NCI-H2227 (cell line): ENCODE data around the gene SRF.

Experiments used
- DNase-seq: peaks from one replicate; lab custom pipeline; 2025; ENCODE audit not compliant: unreplicated experiment; lab: John Stamatoyannopoulos, UW

Gene SRF

GRCh38 chr6:43146709-43147688, 24.1 kb upstream of the SRF start:
- no peak for DNase-seq

GRCh38 chr6:43147691-43148477, 23.2 kb upstream of the SRF start:
- no peak for DNase-seq

- no peak for DNase-seq
Observed at GRCh38 chr6:43149265-43149664, 21.8 kb upstream of the SRF start.

- no peak for DNase-seq
Observed at GRCh38 chr6:43150051-43150751, 20.9 kb upstream of the SRF start.

GRCh38 chr6:43159599-43159998, 11.5 kb upstream of the SRF start:
- no peak for DNase-seq

GRCh38 chr6:43163899-43164298, 7.2 kb upstream of the SRF start:
- DNase-seq, result no peak

- peak; percentile 80 for DNase-seq
Observed at GRCh38 chr6:43170417-43170930, 595 bp upstream of the SRF start.

- DNase-seq, result peak; percentile 32
Observed at GRCh38 chr6:43171707-43172103, 636 bp downstream of the SRF start.

- DNase-seq, result peak; percentile 32
Observed at GRCh38 chr6:43172104-43173007, 1.3 kb downstream of the SRF start.

- DNase-seq, result no peak
Observed at GRCh38 chr6:43173591-43174262, 2.7 kb downstream of the SRF start.

GRCh38 chr6:43174263-43175112, 3.4 kb downstream of the SRF start:
- DNase-seq, result peak; percentile 94

- DNase-seq, result no peak
Observed at GRCh38 chr6:43175676-43176422, 4.8 kb downstream of the SRF start.

- DNase-seq, result no peak
Observed at GRCh38 chr6:43176423-43176786, 5.3 kb downstream of the SRF start.

- no peak for DNase-seq
Observed at GRCh38 chr6:43178150-43178549, 7.1 kb downstream of the SRF start.

GRCh38 chr6:43178951-43179830, 8.1 kb downstream of the SRF start:
- DNase-seq, result no peak

- no peak for DNase-seq
Observed at GRCh38 chr6:43180058-43180457, 9.0 kb downstream of the SRF start.

GRCh38 chr6:43180985-43181384, 9.9 kb downstream of the SRF start:
- peak; percentile 8 for DNase-seq
